RPMI8226 (cell line): ENCODE results near the gene KMT2B.
"Not testable (repeated sequence)": the region's sequence is repeated elsewhere in the genome, so short reads cannot be mapped to it uniquely, and the experiment has no call there.

Source experiments
- DNase-seq: peaks from one replicate; pipeline ENCODE4 v3.0.0-alpha.2; 2015

The KMT2B gene, protein sequence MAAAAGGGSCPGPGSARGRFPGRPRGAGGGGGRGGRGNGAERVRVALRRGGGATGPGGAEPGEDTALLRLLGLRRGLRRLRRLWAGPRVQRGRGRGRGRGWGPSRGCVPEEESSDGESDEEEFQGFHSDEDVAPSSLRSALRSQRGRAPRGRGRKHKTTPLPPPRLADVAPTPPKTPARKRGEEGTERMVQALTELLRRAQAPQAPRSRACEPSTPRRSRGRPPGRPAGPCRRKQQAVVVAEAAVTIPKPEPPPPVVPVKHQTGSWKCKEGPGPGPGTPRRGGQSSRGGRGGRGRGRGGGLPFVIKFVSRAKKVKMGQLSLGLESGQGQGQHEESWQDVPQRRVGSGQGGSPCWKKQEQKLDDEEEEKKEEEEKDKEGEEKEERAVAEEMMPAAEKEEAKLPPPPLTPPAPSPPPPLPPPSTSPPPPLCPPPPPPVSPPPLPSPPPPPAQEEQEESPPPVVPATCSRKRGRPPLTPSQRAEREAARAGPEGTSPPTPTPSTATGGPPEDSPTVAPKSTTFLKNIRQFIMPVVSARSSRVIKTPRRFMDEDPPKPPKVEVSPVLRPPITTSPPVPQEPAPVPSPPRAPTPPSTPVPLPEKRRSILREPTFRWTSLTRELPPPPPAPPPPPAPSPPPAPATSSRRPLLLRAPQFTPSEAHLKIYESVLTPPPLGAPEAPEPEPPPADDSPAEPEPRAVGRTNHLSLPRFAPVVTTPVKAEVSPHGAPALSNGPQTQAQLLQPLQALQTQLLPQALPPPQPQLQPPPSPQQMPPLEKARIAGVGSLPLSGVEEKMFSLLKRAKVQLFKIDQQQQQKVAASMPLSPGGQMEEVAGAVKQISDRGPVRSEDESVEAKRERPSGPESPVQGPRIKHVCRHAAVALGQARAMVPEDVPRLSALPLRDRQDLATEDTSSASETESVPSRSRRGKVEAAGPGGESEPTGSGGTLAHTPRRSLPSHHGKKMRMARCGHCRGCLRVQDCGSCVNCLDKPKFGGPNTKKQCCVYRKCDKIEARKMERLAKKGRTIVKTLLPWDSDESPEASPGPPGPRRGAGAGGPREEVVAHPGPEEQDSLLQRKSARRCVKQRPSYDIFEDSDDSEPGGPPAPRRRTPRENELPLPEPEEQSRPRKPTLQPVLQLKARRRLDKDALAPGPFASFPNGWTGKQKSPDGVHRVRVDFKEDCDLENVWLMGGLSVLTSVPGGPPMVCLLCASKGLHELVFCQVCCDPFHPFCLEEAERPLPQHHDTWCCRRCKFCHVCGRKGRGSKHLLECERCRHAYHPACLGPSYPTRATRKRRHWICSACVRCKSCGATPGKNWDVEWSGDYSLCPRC (N-terminal part only)

DNA sequence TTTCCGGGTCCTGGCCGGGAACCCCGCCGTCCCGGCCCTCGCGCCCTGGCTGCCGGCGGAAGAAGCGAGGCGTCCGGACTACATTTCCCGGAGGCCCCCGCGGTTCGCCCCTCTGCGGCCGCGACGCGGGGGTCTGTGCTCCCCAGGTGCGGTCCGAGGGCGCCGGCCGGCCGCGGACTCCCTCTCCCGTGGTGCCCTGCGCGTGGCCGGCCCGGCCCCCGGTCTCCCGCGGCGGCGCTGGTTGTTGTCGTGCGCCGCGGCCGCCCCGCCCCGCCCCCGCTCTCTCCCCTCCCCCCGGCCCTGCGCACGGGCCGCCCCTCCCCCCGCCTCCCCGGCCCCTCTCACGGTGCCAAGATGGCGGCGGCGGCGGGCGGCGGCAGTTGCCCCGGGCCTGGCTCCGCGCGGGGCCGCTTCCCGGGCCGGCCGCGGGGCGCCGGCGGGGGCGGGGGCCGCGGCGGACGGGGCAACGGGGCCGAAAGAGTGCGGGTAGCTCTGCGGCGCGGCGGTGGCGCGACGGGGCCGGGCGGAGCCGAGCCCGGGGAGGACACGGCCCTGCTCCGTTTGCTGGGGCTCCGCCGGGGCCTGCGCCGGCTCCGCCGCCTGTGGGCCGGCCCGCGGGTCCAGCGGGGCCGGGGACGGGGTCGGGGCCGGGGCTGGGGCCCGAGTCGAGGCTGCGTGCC is at the start of gene KMT2B:
KMT2B (plus strand) TSS at position 339 of the 680 bp plus-strand sequence; CDS start at position 355, 16 bp downstream.
- DNase-seq = no peak

- DNase-seq = no peak
Observed at GRCh38 chr19:35669566-35669965, 48.2 kb upstream of the KMT2B start.

- no peak for DNase-seq
Observed at GRCh38 chr19:35669974-35670373, 47.8 kb upstream of the KMT2B start.

GRCh38 chr19:35670686-35671085 is 47.1 kb upstream of the KMT2B start:
- DNase-seq = no peak

GRCh38 chr19:35671818-35672217 is 46.0 kb upstream of the KMT2B start:
- no peak for DNase-seq

DNA sequence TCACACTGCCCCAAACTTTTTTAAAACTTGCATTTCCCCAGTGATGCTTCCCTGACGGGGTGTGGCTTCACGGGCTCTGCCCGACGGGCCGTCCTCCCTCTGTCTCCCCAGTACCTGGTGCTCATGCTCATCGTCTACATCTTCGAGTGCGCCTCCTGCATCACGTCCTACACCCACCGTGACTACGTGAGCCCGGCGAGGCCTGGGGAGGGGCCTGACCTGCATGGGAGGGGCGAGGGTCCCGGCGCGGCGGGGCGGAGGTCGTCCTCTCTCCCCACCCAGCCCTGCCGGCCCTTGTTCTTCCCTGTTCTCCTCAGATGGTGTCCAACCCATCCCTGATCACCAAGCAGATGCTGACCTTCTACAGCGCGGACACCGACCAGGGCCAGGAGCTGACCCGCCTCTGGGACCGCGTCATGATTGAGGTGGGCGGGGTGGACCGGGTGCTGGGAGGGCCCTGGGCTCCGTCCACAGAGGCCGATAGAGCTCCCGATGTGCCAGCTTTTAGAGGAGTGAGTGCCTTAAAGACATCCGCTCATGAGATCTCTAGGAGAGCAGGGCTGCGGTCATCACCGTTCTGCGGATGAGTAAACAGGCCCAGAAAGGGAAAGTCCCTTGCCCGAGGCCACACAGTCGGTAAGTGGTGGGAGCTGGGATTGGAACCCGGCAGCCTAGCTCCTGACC is 44.5 kb upstream of the KMT2B start:
- DNase-seq = peak; percentile 42

DNA sequence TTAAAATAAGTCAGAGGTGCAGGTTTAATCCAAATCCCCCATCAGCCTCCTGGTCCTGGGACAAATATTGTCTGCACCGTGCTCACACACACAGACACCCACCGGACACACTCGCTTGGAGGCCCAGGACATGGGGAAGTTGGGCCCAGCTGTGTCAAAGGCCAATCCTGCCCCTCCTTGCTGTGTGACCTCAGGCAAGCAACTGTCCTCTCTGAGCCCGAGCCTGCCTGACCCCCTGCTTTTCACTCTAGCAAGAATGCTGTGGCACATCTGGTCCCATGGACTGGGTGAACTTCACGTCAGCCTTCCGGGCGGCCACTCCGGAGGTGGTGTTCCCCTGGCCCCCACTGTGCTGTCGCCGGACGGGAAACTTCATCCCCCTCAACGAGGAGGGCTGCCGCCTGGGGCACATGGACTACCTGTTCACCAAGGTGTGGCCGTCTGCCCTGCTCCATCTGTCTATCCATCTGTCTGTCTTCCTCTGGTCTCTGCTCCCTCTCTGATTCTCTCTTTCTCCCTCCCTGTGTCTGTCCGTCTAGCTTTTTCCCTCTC is 42.1 kb upstream of the KMT2B start:
- no peak for DNase-seq

GRCh38 chr19:35689836-35690235 is 28.0 kb upstream of the KMT2B start:
- no peak for DNase-seq

GRCh38 chr19:35691106-35691505 is 26.7 kb upstream of the KMT2B start:
- DNase-seq = not testable (repeated sequence)

DNA sequence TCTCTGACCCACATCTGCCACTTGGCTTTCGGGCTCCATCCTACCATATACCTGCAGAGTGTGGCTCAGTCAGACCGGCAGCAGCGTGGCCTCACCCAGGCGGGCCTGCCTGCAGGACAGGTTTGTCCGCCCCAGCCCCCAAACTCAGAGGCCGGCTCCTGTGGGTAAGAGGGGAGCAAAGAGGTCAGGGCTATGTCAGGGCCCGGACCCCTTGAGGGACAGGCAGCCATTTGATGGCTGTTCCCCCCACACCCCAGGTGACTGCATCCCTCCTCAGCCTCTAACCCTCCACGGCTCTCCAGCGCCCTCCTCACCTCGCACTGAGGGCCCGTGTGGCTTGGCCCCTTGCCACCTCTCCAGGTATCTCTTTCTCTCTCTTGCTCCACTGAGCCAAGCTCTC is 25.8 kb upstream of the KMT2B start:
- peak; percentile 69 for DNase-seq

GRCh38 chr19:35693422-35693821 is 24.4 kb upstream of the KMT2B start:
- DNase-seq = no peak

- DNase-seq = peak; percentile 88
Observed at GRCh38 chr19:35693835-35694599, 23.8 kb upstream of the KMT2B start.

- DNase-seq = no peak
Observed at GRCh38 chr19:35695895-35696422, 21.8 kb upstream of the KMT2B start.

DNA sequence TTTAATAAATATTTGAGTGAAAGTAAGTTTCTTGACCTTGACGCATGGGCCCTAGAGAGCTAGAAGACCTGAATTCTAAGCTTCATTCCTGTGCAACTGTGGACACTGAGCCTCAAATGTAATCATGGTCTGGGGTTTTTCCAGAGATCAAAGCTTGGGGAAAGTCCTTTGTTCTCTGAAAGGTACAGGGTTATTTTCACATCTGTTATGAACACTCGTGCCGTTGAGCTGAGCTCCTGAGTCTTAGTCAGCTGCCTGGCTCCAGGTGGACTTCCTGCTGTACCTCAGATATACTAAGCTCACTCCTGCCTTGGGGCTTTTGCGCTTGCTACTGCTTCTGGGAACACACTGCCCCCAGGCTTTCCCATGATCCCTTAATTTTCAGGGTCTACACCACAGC is 21.0 kb upstream of the KMT2B start:
- no peak for DNase-seq

GRCh38 chr19:35702223-35703012 is 15.4 kb upstream of the KMT2B start:
- DNase-seq = peak; percentile 94

DNA sequence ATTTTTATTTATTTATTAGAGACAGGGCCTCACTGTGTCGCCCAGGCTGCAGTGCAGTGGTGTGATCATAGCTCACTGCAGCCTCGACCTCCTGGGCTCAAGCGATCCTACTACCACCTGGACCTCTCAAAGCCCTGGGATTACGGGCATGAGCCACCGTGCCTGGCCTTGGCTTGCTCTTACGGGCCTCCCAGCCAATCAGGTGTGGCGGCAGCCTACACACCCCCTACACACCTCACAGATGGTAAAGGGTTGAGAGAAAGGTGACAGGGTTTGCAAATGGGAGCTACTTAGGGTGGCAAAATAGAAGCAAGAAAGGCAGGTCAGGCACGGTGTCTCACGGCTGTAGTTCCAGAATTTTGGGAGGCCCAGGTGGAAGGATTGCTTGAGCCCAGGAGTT is 14.5 kb upstream of the KMT2B start:
- DNase-seq = peak; percentile 11

DNA sequence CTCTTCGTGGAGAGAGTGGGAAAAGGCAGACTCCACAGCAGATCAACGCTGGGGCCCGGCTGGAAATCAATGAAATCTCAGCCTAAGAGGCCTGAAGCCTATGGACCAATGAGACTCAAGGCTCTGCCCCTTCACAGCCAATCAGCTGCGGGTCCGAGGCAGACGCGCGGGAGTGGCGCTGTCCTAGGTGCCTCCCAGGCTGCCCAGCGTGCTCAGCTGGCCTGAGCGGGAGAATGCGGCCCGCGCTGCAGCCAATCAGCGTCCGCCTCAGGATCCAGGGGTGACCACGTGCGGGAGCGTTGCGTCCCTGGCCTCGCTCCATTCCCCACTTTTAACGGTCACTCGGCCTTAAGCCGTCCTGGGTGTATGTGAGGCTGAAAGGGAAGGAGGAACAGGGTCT is 13.6 kb upstream of the KMT2B start, which contains the start of gene ZBTB32:
ZBTB32 (plus strand) TSS at position 341 of the 400 bp plus-strand sequence. CDS start 10,069 bp downstream, outside the sequence.
- DNase-seq = no peak

- DNase-seq = no peak
Observed at GRCh38 chr19:35708391-35708790, 9.4 kb upstream of the KMT2B start.
